Stimulated activated CD4-positive, alpha-beta T cell treated with anti-CD3 and anti-CD28 coated beads, Interleukin-2, amount 100 ng/mL, for 48 hours (primary cell): Measurements from ENCODE around the gene DLX4.

Experiments used
- DNase-seq, 2 donors: peaks; one replicate each; pipeline ENCODE4 v3.0.0-alpha.2; 2020

The DLX4 gene

GRCh38 chr17:49989518-49989880 is 20.5 kb downstream of the DLX4 start:
- no peak for DNase-seq

GRCh38 chr17:49990331-49990730 is 21.3 kb downstream of the DLX4 start:
- DNase-seq: no peak

- DNase-seq: no peak
Observed at GRCh38 chr17:49990921-49991320, 21.9 kb downstream of the DLX4 start.

DNA sequence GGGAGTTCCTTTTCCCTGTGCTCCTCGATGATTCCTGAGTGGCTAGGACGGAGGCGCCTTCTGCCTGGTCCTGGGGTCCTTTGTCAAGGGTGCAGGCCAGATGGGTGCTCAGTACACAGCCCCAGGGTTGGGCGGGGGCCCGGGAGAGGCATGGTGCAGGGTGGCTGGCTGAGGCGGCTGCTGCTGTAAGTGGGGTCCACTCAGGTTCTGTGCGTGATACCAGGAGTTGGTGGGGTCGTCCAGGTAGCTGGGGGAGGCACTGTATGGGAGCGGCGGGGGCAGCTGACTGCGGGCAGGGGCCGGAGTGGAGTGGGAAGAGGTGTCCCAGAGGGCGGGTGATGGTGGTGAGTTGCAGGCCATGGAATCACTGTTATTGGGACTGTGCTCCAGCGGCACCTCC is 22.4 kb downstream of the DLX4 start:
- no peak for DNase-seq

GRCh38 chr17:49992191-49992932 is 23.4 kb downstream of the DLX4 start:
- DNase-seq: no peak

DNA sequence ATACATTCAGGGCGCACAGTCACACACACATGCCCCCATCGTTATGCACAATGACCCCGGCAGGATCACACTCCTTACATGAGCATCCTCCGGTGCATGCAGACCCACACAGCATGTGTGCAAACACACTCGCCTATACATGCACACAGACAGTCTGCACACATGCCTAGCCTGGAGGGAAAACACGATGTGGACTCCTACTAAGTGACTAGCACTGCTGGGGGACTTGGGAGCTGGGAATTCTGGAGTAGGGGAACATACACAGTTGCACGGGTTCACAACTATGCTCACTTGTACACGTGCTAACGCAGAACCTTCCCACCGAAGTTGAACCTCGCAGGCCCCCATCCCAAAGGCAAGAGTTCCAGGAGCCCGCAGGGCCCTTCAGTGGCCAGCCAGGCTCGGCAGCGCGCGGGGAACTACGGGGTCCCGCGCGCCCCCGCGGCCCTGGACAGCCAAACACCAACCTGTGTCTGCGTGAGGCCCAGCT is 24.0 kb downstream of the DLX4 start:
- DNase-seq: no peak

DNA sequence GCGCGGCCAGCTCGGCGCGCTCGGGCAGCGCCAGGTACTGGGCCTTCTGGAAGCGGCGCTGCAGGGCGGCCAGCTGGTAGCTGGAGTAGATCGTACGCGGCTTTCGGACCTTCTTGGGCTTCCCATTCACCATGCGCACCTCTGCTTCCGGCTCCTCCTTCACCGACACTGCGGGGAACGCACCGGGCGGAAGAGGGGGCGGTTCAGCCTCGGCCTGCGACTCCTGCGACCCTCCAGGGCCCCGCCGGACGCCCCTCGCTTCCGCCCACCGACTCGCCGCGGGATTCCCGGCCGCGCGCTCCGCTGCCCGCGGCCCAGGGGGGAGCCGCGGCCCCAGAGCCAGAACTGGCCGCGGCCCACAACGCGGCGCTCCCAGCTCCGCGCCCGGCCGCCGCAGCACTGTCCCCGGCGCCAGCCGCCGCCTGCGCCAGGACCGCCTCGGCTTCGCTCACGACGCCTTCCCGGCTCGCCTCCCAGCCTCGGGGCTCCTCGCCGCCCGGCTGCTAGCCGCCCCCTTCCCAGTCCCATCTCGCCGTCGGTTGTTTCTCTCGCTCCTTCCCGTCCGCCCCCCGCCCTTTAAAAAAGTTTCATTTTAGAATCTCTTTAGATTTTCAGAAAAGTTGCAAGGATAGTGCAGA is 24.6 kb downstream of the DLX4 start:
- no peak for DNase-seq

- DNase-seq: no peak
Observed at GRCh38 chr17:49994085-49995054, 25.4 kb downstream of the DLX4 start.

DNA sequence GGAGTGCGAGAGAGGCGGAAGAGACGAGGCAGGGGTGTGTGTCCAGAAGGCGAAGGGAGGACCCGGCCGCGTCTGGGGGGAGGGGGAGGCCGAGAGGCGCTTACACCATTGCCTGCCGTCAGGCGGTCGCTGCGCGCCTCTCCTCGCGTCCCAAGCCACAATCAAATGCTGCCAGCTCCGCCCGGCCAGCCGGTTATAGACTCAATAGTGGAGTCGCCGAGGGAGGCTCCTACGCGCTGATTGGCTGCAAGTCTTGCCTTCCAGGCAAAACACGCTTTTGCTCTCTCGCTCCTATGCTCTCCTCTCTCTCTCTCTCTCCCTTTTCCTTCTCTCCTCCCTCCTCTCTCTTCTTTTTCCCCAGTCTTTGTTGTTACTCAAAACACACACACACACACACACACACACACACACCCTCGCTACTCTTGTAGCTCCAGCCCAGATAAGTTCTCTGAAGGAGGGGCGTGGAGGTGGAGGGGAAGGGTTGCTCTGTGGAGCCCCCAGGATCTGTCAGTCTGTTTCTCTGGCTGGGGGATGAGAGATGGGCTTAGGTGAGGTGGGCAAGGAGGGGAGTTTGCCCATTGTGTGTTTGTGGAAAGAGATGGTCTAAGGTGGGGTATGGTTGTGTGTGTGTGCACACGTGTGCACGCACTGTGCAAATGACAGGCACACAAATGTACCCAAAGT is 26.2 kb downstream of the DLX4 start, which contains the start of gene DLX3:
Gene DLX3 (minus strand): TSS at position 170 of the 684 bp plus-strand sequence. CDS start 226 bp downstream, outside the sequence.
- DNase-seq: peak in 1 of 2 donors; percentile 33

- DNase-seq: no peak
Observed at GRCh38 chr17:49996121-49996494, 27.1 kb downstream of the DLX4 start.

- DNase-seq: peak; percentile 69 to 79
Observed at GRCh38 chr17:49996495-49997300, 27.7 kb downstream of the DLX4 start.

DNA sequence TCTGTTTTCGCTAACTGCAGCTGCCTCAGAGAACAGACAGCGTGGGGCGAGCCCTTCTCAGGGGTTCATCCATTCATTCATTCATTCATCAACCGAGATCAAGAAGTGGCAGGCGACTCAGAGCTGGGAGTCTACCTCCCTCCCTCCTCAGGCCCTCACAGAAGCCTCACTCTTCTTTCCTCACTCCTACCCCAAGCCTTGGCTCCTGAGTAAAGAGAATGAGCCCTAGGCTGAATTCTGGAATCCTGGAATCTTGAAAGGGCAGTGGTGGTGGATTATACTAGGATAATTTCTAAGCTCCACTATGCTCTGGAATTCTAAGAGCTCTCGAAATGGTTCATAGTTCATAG is 28.3 kb downstream of the DLX4 start:
- no peak for DNase-seq

DNA sequence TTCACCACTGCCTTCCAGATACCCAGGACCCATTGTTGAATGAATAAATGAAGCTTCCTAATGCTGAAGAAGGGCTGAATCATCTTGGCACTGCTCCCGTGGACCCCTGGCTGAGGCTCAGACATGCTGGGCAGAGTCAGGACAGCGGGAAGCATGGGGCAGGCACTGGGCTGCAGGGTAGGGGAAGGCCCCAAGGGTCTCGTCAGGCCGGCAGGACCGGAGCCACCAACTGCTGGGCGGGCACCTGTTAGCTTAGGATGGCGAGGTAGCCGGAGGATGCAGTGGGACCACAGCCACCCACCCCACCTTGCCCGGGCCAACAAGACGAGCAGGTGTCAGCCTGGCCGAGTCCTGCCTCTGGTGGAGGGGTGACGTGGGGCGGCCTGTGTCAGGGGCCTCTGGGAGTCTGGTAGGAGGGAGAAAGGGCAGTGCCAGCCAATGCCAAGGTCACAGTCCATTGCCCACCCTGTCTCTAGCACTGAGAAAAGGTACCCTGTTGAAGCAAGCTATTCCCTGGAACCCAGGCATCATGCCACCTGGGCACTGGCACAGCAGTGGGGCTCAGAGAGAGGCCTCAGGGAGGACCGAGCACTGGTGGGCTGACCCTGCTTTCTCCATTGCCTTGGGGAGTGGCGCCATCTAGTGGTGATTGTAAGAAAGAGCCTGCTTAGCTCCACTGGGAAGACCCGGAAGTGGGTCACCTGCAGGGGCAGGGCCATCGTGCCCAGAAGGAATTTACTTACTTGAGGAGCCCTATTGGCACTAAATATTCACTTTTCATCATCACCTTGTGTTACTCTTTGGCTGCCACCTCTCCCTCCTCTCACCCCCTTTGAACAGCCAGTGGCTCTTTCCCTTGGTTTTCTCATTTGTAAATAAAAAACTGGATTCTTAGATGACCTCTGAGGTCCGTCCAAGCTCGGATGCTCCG is 29.0 kb downstream of the DLX4 start:
- peak; percentile 87 to 88 for DNase-seq

DNA sequence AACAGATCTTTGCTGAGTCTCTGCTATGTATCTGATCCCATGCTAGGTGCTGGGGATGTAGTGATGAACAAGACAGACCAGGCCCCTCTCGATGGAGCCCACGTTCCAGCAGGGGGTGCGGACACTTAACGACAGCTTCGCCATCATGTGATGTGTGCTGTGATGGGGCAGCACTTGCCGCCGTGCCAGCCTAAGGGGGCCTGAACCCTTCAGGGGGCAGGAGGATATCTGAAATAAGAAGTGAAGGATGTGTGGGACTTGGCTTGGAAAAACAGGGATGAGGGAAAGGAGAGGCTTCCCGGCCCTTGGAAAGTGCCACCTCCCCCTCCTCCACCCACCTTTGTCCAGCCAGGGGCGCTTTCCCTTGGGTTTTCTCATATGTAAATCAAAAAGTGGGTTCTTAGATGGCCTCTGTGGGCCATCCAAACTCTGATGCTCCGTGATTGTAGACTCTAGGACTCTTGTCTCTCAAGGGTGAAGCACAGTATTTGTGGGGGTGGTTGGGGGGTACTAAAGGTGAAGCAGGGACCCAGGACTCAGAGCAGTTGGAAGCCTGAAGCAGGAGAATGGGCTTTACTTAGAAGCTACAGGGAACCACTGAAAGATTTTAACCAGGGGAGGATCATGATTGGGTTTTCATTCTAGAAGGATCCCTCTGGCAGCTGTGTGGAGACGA is 30.0 kb downstream of the DLX4 start:
- DNase-seq: no peak

- no peak for DNase-seq
Observed at GRCh38 chr17:50003911-50004310, 34.9 kb downstream of the DLX4 start.

GRCh38 chr17:50009282-50009681 is 40.3 kb downstream of the DLX4 start:
- no peak for DNase-seq

DNA sequence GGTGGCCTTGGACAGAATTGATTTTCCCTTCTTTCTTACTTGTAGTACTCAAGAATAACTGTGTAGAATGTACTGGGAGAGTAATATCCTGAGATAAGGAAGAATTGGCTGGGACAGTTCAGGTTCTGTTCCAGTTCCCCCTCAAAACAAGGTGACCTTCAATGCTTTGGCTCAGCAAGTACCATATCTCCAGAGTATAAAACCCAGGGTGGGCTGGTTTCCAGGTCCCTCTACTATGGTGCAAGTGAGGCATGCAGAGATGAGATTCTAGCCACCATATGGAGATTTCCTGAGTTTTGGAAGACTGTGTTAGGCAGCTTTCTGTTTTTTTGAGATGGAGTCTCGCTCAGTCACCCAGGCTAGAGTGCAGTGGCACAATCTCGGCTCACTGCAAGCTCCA is 44.1 kb downstream of the DLX4 start:
- DNase-seq: no peak

GRCh38 chr17:50014471-50015088 is 45.6 kb downstream of the DLX4 start:
- no peak for DNase-seq

- DNase-seq: no peak
Observed at GRCh38 chr17:50015146-50015545, 46.2 kb downstream of the DLX4 start.

DNA sequence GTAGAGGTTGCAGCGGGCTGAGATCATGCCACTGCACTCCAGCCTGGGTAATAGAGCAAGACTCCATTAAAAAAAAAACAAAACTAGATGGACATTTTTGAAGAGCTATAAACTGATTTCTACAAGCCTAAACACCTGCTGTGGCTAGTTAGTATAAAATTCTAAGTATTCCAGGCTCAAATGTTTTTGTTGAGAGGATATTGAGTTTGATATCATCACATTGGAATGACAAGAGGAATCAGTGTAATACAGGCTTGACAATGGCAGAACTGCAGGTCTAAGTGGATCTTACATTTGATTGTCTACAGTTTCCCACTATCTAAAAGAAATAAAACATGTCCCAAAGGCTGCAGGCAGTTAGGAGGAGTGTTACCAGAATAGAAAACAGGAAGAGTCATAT is 49.9 kb downstream of the DLX4 start:
- no peak for DNase-seq
